Measurements from ENCODE around the gene RNF26.
"Not testable (repeated sequence)": the region's sequence is repeated elsewhere in the genome, so short reads cannot be mapped to it uniquely, and the experiment has no call there.

RNF26 gene

GRCh38 chr11:119375337-119376196, 41.2 kb downstream of the RNF26 start:
- no peaks in the 10 kb centered on the region for H3K4me1 Mint-ChIP-seq
- H3K36me3 Mint-ChIP-seq, result no peaks in the 10 kb centered on the region
- peaks cover 47% of the 10 kb centered on the region for H3K27me3 Mint-ChIP-seq
- H3K27ac Mint-ChIP-seq, result no peak overlapping the region
- no peaks in the 10 kb centered on the region for H3K9me3 Mint-ChIP-seq
- ATAC-seq, result no peak
- H3K4me3 Mint-ChIP-seq, result no peak overlapping the region

DNA sequence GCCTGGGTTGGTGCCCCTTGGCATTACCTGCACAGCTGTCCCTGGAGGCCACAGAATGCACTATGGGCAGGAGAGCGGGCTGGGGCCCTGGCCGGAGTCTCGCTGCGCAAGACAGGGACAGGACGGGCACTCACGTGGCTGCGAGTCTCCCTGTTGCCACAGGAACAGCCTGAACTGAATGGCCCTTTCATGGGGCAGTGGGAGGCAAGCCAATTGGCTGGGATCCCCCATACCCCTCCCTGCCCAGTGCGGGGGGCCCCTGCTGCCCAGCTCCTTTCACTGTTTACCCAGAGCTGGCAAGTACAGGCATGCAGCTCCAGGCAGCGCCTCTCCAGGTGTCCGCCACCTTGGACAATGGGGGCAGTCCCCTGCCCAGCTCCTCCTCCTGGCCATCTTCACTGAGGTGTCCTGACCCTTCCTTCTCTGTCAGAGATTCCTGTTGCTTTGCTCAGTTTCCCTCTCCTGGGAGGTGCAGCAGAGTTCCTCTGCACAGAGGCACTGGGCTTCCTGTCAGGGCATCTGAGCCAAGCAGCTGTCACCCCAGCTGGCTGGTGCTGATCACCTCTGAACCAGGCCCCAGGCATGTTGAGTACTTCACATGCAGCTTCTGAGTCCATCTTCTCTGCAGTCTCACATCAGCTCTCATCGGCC, 42.0 kb downstream of the RNF26 start:
- Mint-ChIP-seq H3K4me1 (no peaks in the 10 kb centered on the region), H3K36me3 (no peaks in the 10 kb centered on the region), H3K9me3 (no peaks in the 10 kb centered on the region), H3K27ac (no peak overlapping the region), H3K4me3 (no peak overlapping the region), H3K27me3 (peaks cover 39% of the 10 kb centered on the region)
- ATAC-seq, result no peak

- no peak for ATAC-seq
- H3K27me3 Mint-ChIP-seq, result peaks cover 30% of the 10 kb centered on the region
- no peak overlapping the region for H3K4me3 Mint-ChIP-seq
- H3K4me1 Mint-ChIP-seq, result no peaks in the 10 kb centered on the region
- no peaks in the 10 kb centered on the region for H3K9me3 Mint-ChIP-seq
- H3K27ac Mint-ChIP-seq, result no peak overlapping the region
- H3K36me3 Mint-ChIP-seq, result no peaks in the 10 kb centered on the region
These were observed 43.0 kb downstream of the RNF26 start for GRCh38 chr11:119377112-119377901.

DNA sequence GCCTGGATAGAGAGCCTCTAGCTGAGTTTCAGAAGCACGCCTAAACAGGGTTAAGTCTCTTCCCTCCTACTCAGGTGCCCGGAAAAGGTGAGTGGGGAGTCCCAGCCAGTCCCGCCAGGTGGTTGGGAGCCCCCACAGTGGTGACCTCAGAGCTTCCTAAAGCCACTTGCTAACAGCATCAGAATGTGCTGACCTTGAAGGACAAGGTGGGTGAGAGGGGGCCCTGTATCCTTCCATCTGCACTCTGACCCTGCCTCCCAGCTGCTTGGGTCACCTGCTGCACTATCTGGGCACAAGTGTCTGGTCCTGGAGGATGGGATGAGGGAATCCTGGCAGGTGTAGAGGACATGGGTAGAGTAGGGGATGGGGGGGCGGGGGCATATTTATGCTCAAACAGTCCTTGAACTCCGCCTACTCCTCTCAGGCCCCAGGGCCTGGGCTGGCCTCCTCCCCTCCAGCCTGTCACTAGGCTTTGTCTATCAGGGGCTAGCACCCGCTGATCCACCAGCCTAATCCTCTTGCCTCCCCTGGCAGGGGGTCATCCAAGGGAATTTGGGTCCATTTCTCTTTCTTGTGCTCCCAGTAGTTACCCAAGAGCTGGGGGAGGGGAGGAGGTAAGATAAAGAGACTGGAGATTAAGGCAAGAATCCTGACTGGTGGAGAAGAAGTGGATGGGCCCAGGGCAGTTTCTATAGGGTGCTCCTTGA, 43.8 kb downstream of the RNF26 start:
- no peaks in the 10 kb centered on the region for H3K9me3 Mint-ChIP-seq
- H3K4me3 Mint-ChIP-seq, result no peak overlapping the region
- ATAC-seq, result no peak
- no peaks in the 10 kb centered on the region for H3K36me3 Mint-ChIP-seq
- H3K27ac Mint-ChIP-seq, result no peak overlapping the region
- H3K4me1 Mint-ChIP-seq, result no peaks in the 10 kb centered on the region
- peaks cover 22% of the 10 kb centered on the region for H3K27me3 Mint-ChIP-seq

GRCh38 chr11:119378851-119379465, 44.6 kb downstream of the RNF26 start:
- H3K27me3 Mint-ChIP-seq, result peaks cover 16% of the 10 kb centered on the region
- H3K27ac Mint-ChIP-seq, result no peak overlapping the region
- no peak overlapping the region for H3K4me3 Mint-ChIP-seq

DNA sequence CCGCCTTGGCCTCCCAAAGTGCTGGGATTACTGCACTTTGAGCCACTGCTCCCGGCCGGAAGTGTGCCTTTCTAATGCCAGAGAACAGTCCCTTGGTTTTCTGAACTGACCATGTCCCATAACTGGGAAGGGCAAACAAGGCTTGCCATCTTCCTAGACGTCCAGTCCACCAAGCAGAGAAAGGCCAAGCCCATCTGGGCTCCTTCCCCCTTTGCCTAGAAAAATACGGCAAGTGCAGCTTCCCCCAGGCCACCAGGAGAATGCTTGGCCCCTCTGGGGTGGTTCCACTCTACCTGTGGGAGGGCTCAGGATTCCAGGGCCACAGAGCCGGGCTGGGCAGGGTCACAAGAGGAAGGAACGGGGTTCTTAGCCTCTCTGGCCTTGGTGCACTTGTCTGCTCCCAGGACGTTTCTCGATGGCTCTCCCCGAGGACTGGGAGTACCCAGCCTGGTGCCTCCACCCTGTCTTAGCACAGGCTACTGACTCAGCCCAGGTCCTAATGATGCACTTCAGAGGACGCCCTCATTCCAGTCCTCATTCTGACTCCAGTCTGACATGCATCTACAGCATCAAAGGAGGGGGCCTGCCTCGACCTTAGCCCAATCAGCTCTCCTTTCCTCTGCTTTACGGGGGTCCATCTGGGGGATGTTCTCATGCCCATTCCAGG, 46.0 kb downstream of the RNF26 start:
- peaks cover 16% of the 10 kb centered on the region for H3K27me3 Mint-ChIP-seq
- no peaks in the 10 kb centered on the region for H3K36me3 Mint-ChIP-seq
- no peaks in the 10 kb centered on the region for H3K9me3 Mint-ChIP-seq
- ATAC-seq, result no peak
- no peak overlapping the region for H3K27ac Mint-ChIP-seq
- H3K4me3 Mint-ChIP-seq, result no peak overlapping the region
- no peaks in the 10 kb centered on the region for H3K4me1 Mint-ChIP-seq

More at GRCh38 chr11:119378851-119379465, 44.6 kb downstream of the RNF26 start:
- Mint-ChIP-seq H3K9me3 (no peaks in the 10 kb centered on the region), H3K36me3 (no peaks in the 10 kb centered on the region), H3K4me1 (no peaks in the 10 kb centered on the region)
- no peak for ATAC-seq

- Mint-ChIP-seq H3K27me3 (peaks cover 11% of the 10 kb centered on the region), H3K4me1 (no peaks in the 10 kb centered on the region), H3K36me3 (no peaks in the 10 kb centered on the region), H3K27ac (no peak overlapping the region), H3K4me3 (no peak overlapping the region), H3K9me3 (no peaks in the 10 kb centered on the region)
- ATAC-seq, result no peak
These were observed 46.5 kb downstream of the RNF26 start for GRCh38 chr11:119380827-119381180.

DNA sequence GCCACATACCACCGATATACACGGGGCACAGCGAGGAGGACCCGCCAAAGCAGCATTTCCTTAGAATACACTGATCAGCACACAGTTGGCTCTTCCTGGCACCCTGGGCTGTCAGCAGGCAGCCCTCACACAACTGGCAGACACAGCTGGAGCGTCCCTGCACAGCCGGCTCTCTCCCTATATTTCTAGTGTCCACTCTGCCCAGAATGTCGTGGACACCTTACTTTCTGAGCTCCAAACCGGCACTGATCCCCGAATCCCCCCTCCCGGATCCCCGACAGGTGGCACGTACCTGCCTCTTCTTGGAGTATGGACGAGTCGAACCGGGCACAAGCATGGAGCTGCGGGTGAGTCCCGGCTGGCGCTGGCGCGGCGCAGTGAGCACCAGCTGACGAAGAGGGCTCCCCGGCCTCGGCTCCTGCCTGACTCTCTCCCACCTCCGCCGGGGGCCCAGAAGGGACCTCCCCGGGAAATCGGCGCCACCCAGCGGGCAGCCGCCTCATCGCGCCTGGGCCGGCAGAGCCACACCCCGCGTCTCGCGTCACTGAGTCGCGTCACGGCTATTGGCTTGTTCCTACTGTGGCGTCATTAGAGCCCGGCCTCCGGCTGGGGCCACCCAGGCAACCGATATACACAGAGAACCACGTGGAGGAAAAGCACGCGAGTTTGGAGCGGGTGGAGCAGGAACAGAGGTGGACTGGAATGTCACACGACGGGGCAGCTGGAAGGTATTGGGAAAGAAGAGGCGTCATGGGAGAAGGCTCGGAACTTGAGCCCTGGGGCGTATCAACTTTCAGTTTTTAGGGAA, 47.1 kb downstream of the RNF26 start, which contains the start of gene USP2:
Gene USP2, minus strand, starts transcription at position 510 of the 808 bp plus-strand sequence. CDS start 8,210 bp downstream, outside the sequence.
- no peaks in the 10 kb centered on the region for H3K36me3 Mint-ChIP-seq
- peaks cover 5% of the 10 kb centered on the region for H3K27me3 Mint-ChIP-seq
- no peaks in the 10 kb centered on the region for H3K9me3 Mint-ChIP-seq
- no peak within 1 kb of the TSS for H3K27ac Mint-ChIP-seq
- no peaks in the 10 kb centered on the region for H3K4me1 Mint-ChIP-seq
- peak; percentile 99 for ATAC-seq
- H3K4me3 Mint-ChIP-seq, result no peak within 1 kb of the TSS

DNA sequence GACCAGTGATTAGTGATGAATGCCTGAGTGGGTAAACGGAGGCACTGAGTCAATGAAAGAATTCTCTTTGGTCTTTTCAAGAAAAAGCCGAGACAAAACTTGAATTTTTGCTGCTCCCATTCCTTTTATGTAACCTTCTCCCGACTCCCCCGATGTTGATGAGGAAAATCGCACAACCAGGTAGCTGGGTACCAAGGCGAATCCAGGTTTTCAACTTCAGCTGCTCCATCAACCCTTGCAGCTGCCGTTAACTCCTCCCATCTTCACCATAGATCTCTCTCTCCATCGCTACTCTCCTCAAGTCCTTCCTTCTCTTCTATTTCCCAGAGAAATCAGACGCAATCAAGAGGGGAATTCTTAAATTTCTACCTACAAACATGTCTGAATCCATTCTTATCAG, 47.8 kb downstream of the RNF26 start:
- no peaks in the 10 kb centered on the region for H3K27me3 Mint-ChIP-seq
- no peaks in the 10 kb centered on the region for H3K36me3 Mint-ChIP-seq
- H3K9me3 Mint-ChIP-seq, result no peaks in the 10 kb centered on the region
- H3K27ac Mint-ChIP-seq, result no peak overlapping the region
- ATAC-seq, result no peak
- H3K4me1 Mint-ChIP-seq, result no peaks in the 10 kb centered on the region
- H3K4me3 Mint-ChIP-seq, result no peak overlapping the region

DNA sequence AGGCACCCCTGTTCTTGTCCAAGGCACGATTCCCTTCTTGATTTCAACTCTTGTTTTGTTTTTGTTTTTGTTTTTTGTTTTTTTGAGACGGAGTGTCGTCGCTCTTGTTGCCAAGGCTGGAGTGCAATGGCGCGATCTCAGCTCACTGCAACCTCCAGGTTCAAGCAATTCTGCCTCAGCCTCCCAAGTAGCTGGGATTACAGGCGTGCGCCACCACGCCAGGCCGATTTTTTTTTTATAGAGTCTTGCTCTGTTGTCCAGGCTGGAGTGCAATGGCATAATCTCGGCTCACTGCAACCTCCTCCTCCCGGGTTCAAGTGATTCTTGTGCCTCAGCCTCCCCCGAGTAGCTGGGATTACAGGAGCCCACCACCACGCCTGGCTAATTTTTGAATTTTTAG, 48.2 kb downstream of the RNF26 start:
- not testable (repeated sequence) for H3K9me3 Mint-ChIP-seq, H3K36me3 Mint-ChIP-seq, H3K27me3 Mint-ChIP-seq, H3K27ac Mint-ChIP-seq, ATAC-seq, H3K4me1 Mint-ChIP-seq, H3K4me3 Mint-ChIP-seq

DNA sequence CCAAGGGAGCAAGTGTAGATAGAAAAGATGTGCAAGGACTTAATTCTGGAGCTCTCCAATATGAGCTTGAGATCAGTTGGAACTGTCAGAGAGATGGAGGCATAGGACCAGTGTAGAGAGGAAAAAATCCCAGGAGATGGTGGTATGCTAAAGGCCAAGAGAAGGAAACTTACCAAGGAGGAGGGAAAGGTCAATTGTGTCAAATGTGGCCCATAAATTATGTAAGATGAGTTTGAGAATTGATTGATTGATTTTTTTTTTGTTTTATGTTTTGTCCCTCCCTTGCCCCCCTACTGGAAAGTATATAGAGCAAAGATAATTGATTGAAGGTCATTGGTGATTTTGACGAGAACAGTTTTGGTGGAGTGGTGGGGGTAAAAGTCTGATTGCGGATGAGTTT, 50.0 kb downstream of the RNF26 start:
- no peak overlapping the region for H3K4me3 Mint-ChIP-seq

More for the DNA sequence above, 50.0 kb downstream of the RNF26 start:
- Mint-ChIP-seq H3K36me3 (no peaks in the 10 kb centered on the region), H3K27ac (no peak overlapping the region), H3K9me3 (no peaks in the 10 kb centered on the region), H3K27me3 (no peaks in the 10 kb centered on the region), H3K4me1 (no peaks in the 10 kb centered on the region)
- no peak for ATAC-seq

Data from stimulated activated memory B cell treated with anti-CD40 and anti-IgM and Interleukin-4, amounts not matched to agents 10 μg/mL and 1 μg/mL and 100 μg/mL, for 72 hours (primary cell).